ENCODE results near the gene ARV1.

DNA sequence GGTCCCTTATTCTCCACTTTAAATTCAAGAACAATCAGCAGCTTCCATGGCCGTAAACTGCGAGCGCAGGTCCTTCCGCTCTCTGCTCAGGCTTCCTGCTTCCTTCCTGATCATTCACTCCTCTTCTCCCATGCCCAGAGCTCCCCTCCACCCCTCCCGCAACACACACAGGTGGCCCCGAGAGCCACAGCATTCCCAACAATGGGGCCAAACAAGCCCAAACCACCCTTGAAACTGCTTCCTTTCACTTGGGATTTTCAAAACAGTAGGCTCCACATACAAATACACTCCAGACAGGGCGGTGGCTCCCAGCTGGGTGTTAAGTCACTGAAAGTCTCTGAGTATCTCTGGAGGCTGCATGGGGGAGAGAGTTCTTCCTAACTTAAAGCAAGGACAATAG lies 49.8 kb downstream of the ARV1 start:
- no peak for TF ChIP-seq GATA3 (IDR thresholded peaks at IDR 0.05; ENCODE audit: low read depth, low read length)
- no peak for TF ChIP-seq GATA2 (IDR thresholded peaks at IDR 0.05; ENCODE audit: low read depth, low read length)
